LNCAP (cell line): Measurements from ENCODE around the gene ELOVL6.

Experiments used
- CTCF ChIP-seq: fragments of 450-650 bp; IDR thresholded peaks from 2 replicates; pipeline ENCODE4 v1.5.1; 2017; ENCODE audit warnings: mild to moderate bottlenecking

Gene ELOVL6

GRCh38 chr4:110135076-110135475 lies 63.3 kb downstream of the ELOVL6 start:
- no peak for TF ChIP-seq CTCF

DNA sequence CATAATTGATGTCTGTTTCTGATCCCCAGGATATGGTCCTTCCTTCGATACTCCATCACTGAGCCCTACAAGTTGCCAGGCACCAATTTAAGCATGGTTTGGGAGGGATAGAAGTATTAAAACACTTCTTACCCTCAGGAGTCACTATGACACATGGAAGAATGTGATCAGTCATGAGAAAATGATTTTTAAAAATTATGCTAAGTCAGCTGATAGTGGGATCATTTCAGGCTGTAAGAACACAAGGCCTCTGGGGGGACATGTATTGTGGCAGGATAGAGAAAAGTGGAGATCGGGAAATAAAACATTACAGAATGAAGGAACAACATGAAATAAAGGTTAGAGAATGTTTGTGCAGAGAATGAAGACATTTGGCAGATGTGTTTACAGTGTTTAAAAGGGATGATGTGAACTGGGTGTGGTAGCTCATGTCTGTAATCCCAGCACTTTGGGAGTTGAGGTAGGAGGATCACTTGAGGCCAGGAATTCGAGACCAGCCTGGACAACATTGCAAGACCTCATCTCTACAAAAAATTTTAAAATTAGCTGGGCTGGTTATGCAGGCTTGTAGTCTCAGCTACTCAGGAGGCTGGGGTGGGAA lies 64.0 kb downstream of the ELOVL6 start:
- TF ChIP-seq CTCF = no peak

GRCh38 chr4:110132816-110133719 lies 65.3 kb downstream of the ELOVL6 start:
- TF ChIP-seq CTCF = no peak

DNA sequence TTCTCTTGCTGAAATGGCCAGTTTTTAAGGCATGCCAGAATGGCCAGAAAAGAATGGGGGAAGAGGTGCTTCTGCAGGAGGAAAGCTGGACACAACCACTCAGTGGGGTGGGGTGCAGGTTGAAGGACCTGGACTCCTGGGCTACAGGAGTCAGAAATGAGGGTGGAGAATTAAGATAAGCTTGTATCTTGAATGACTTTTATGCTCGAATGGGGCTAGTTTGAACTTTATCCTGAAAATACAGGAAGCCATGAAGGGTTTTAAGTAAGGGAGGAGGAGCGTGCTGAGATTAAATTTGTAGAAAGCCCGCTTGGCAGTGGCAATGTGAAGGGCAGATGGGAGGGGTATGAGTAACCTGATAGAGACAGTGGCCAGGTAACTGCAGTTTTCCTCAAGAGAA lies 66.5 kb downstream of the ELOVL6 start:
- no peak for TF ChIP-seq CTCF

DNA sequence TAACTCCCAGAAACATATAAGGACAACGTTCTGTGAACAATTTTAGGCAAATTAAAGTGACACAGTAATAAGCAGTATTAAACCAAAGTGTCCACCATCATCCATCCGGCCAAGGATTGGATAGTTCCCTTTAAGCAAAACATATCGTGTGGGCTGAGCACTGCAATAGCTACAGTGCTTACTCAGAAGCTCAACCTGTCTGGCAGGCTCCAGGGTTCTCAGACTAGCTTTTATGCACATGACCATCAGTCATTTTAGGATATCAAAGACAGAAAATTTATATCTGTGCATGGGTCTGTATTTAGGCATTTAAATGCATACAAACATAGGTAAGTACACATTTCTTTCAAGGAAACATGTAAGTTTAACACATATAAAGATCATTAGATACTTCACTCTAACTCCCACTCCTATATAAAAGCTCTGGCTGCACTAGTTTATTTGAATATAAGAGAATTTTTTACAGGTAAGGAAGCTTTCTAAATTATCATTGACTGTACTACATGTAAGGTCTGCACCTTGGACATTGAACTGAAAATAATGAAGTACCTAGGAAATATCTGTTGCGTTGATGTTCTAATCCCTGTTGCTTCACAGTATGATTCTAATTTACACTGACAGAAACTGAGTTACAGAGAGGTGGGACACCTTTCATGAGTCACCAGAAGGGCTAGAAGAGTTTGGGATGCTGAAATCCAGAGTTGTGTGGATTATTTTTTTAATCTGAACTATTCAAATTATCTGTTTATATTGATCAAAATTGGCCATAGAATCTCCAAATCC lies 67.6 kb downstream of the ELOVL6 start:
- TF ChIP-seq CTCF = no peak

- no peak for TF ChIP-seq CTCF
Measured at GRCh38 chr4:110129544-110129943, 68.9 kb downstream of the ELOVL6 start.

DNA sequence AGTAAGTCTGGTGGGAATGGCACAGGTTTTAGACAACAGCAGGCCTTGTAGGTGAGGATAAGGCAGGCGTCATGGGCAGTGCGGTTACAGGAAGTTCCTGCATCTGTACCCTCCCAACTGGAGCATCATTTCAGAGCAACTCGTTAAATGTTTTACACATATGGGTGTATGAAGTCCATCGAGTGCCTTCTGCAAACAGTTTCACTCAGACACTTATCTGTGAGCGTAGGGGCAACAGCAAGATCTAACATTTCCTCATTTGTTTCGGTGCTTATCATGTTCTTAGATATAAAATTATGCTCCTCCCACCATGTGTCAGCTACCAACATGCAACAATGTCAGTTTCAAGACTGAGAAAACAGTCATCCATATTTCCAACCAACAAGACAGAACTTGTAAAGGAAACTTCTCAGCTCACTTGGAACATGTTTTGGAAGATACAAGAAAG lies 69.9 kb downstream of the ELOVL6 start:
- no peak for TF ChIP-seq CTCF
